ENCODE results near the gene ING2.

ING2 gene

GRCh38 chr4:183507925-183508696 is 3.3 kb downstream of the ING2 start:
- intact Hi-C loops (cut with micrococcal nuclease): loop anchor here (10.0 kb wide), 1 partner anchor 413 kb away; the partner anchor contains the start of gene WWC2
- peaks cover 8% of the 10 kb centered on the region for H3K4me1 Mint-ChIP-seq (ENCODE audit: low read depth)
- H3K4me3 Mint-ChIP-seq: peak overlapping the region; percentile 23
- no peaks in the 10 kb centered on the region for H3K27me3 Mint-ChIP-seq
- peaks cover 52% of the 10 kb centered on the region for H3K36me3 Mint-ChIP-seq (ENCODE audit: low read depth)
- H3K9me3 Mint-ChIP-seq: no peaks in the 10 kb centered on the region
- H3K27ac Mint-ChIP-seq: peak overlapping the region; percentile 53

DNA sequence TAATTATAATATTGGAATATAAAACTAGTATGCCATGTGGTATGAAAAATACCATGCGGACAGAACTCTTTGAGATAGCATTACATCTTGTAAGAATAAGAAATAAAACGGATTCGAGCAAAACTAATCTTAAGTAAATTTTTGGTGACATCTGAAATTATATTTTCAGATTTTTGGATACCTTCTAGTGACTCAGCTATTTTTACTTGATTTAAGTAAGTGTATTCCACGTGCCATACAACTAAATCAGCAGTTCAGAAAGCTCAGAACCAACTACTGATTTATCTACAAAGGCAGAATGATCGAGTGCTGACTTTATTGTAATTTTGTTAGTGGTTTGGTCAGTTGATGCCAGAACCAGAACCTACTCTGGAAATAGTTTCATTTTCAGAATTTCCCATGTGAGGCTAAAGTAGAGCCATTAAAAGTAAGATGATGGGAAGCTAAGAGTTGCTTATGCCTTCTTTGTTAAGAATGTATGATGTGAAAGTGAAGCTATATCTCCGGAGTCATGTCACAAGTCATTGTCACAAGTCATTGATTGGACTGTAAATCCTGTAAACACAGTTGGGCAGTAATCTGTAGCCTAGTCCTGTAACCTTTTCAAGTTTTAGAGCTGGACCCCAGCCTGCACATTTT is 4.0 kb downstream of the ING2 start:
- Mint-ChIP-seq H3K27me3 (no peaks in the 10 kb centered on the region), H3K27ac (no peak overlapping the region), H3K4me3 (no peak overlapping the region), H3K36me3 (ENCODE audit: low read depth) (peaks cover 54% of the 10 kb centered on the region), H3K9me3 (no peaks in the 10 kb centered on the region), H3K4me1 (ENCODE audit: low read depth) (peaks cover under 1% of the 10 kb centered on the region)
- intact Hi-C loops (cut with micrococcal nuclease): loop anchor here (10.0 kb wide), 1 partner anchor 414 kb away; the partner anchor contains the start of gene WWC2

DNA sequence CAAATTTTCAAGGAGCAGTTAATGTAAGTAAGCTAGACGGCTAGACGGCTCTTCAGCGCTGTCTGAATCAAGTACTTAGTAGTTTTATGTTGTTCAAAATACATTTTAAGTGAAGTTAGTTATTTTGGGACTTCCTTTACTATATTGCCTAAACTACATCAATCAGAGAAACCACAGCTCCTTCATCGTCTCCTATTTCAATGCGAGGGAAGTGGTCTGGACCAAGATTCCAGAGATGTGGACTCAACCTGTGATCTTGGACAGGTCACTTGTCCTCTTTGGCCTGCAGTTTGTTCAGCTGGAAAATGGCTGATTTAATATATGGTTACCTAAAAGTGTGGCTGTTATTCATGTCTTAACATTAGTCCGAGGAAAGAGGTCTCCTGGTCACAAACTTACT is 10.6 kb downstream of the ING2 start:
- intact Hi-C loops (cut with micrococcal nuclease): no loop called here
- Mint-ChIP-seq H3K36me3 (ENCODE audit: low read depth) (peaks cover 39% of the 10 kb centered on the region), H3K4me3 (no peak overlapping the region), H3K4me1 (ENCODE audit: low read depth) (peaks cover 7% of the 10 kb centered on the region), H3K9me3 (no peaks in the 10 kb centered on the region), H3K27me3 (no peaks in the 10 kb centered on the region), H3K27ac (no peak overlapping the region)

GRCh38 chr4:183517194-183517593 is 12.3 kb downstream of the ING2 start:
- no peak overlapping the region for H3K27ac Mint-ChIP-seq

DNA sequence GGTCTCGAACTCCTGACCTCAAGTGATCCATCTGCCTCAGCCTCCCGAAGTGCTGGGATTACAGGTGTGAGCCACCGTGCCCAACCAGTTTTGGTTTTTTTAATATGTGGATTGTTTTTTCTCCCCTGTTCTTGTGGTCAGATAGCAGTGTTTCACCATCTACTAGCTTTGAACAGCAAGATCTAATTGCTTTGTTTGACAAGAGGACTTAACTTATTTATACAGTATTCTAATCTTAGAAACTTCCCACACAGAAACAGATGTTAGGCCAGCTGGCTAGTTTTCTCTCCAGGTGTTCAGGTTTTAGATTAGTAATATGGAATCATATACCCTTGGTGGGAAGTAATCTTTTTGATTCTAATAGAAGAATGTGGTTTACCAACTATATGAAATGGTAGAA is 12.9 kb downstream of the ING2 start:
- Mint-ChIP-seq H3K4me1 (ENCODE audit: low read depth) (peaks cover 7% of the 10 kb centered on the region), H3K9me3 (no peaks in the 10 kb centered on the region), H3K27ac (no peak overlapping the region), H3K36me3 (ENCODE audit: low read depth) (peaks cover 16% of the 10 kb centered on the region), H3K4me3 (no peak overlapping the region), H3K27me3 (no peaks in the 10 kb centered on the region)
- intact Hi-C loops (cut with micrococcal nuclease): no loop called here

More at GRCh38 chr4:183517194-183517593, 12.3 kb downstream of the ING2 start:
- Mint-ChIP-seq H3K9me3 (no peaks in the 10 kb centered on the region), H3K36me3 (ENCODE audit: low read depth) (peaks cover 22% of the 10 kb centered on the region), H3K4me3 (no peak overlapping the region), H3K27me3 (no peaks in the 10 kb centered on the region), H3K4me1 (ENCODE audit: low read depth) (peaks cover 7% of the 10 kb centered on the region)
- intact Hi-C loops (cut with micrococcal nuclease): no loop called here

GRCh38 chr4:183522821-183523220 is 18.0 kb downstream of the ING2 start:
- H3K4me1 Mint-ChIP-seq (ENCODE audit: low read depth): no peaks in the 10 kb centered on the region
- no peak overlapping the region for H3K27ac Mint-ChIP-seq
- peaks cover 3% of the 10 kb centered on the region for H3K27me3 Mint-ChIP-seq
- H3K4me3 Mint-ChIP-seq: no peak overlapping the region
- H3K9me3 Mint-ChIP-seq: no peaks in the 10 kb centered on the region
- intact Hi-C loops (cut with micrococcal nuclease): no loop called here
- H3K36me3 Mint-ChIP-seq (ENCODE audit: low read depth): no peaks in the 10 kb centered on the region

DNA sequence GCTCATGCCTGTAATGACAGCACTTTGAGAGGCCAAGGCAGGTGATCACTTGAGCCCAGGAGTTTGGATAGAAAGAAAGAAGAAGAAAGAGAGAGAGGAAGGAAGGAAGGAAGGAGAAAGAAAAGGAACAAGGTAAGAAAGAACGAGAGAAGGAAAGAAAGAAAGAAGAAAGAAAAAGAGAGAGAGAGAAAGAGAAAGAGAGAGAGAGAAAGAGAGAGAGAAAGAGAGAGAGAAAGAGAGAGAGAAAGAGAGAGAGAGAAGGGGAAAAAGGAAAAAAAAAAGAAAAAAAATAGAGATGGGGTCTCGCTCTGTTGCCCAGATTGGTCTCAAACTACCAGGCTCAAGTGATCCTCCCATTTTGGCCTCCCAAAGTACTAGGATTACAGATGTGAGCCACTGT is 22.5 kb downstream of the ING2 start:
- Mint-ChIP-seq H3K9me3 (no peaks in the 10 kb centered on the region), H3K4me3 (no peak overlapping the region), H3K4me1 (ENCODE audit: low read depth) (no peaks in the 10 kb centered on the region), H3K36me3 (ENCODE audit: low read depth) (no peaks in the 10 kb centered on the region), H3K27me3 (peaks cover 4% of the 10 kb centered on the region), H3K27ac (no peak overlapping the region)
- intact Hi-C loops (cut with micrococcal nuclease): no loop called here

DNA sequence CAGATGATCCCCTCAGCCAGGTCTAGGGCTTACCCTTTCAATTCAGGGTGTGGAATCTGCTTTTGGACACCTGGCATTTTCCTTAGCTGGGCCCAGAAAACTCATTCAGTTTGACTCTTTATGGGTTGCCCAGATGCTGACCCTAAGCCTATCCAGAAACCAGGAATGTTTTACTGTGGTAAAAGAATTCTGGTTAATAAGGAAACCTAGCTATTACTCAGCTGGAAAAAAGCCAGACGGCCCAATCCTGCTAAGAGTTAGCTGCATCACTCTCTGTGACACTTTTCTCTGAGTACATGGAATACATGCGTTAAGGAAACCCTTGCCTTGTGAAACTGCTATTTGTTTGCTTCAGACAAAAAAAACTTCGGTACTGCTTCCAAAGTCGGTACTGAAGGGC is 28.0 kb downstream of the ING2 start:
- no peaks in the 10 kb centered on the region for H3K4me1 Mint-ChIP-seq (ENCODE audit: low read depth)
- no peak overlapping the region for H3K4me3 Mint-ChIP-seq
- H3K27me3 Mint-ChIP-seq: peaks cover 6% of the 10 kb centered on the region
- H3K36me3 Mint-ChIP-seq (ENCODE audit: low read depth): no peaks in the 10 kb centered on the region
- no peak overlapping the region for H3K27ac Mint-ChIP-seq
- intact Hi-C loops (cut with micrococcal nuclease): no loop called here
- no peaks in the 10 kb centered on the region for H3K9me3 Mint-ChIP-seq

GRCh38 chr4:183533698-183534097 is 28.8 kb downstream of the ING2 start:
- Mint-ChIP-seq H3K27ac (no peak overlapping the region), H3K9me3 (no peaks in the 10 kb centered on the region), H3K4me1 (ENCODE audit: low read depth) (no peaks in the 10 kb centered on the region), H3K4me3 (no peak overlapping the region), H3K36me3 (ENCODE audit: low read depth) (no peaks in the 10 kb centered on the region), H3K27me3 (peaks cover 6% of the 10 kb centered on the region)
- intact Hi-C loops (cut with micrococcal nuclease): no loop called here

DNA sequence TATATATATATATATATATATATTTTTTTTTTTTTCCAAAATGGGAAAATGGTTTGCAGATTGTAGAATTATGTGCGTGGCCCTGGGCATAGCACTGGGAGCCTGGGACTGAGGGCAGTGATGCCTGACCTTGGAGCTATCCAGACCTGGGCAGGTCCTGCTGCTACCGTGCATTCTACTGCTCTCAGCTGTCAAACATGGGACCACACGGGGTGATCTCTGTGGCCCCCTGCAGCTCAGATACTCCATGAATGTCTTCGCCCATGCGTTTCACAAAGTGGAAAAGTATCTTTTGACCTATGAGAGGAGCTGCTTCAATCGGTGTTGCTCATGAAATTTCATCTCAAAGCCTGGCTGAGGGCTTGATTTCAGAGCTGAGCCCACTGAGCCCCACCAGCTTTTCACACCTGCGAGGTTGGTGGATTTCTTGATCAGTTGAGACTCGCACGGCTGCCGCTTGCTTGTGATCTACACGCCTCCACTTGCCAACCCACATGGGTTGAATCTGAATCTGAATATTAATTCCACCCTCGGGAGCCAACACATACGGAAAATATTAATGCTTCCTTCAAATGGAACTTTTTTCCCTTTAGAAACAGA is 35.7 kb downstream of the ING2 start:
- H3K27ac Mint-ChIP-seq: no peak overlapping the region

DNA sequence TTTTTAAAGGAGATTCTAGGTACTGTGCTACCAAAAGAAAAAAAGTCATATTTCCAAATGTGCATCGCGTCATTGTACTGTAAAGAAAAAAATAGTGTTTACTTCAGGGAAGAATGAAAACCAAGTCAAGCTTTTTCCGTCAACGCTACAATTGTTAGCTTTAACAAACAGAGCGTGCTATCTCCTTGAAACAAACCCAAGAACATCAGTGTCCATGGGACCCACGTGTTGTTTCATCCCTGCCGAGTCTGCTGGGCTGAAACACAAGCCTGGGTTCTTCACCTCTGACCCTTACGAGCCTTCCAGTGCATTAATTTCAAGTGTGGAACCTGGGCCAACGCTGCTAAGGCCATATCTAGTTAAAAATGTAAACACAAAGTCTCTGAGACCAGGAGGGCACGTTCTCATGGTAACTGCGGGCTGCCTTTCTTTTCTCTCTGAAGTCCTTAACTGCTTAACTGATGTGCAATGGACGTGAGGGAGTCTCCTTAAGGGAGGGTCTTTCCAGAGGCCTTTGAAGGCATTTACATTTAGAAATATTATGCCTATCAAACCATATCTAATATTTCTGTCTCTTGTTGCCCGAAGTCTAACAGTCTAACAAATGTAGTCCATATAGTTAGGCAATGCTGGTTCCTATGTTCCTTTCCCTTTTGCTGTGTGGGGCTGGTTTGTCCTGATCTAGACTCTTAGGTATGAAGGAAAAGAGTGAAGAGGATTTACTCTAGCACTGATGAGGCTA is 36.3 kb downstream of the ING2 start:
- intact Hi-C loops (cut with micrococcal nuclease): no loop called here
- Mint-ChIP-seq H3K27ac (no peak overlapping the region), H3K4me3 (no peak overlapping the region), H3K36me3 (ENCODE audit: low read depth) (no peaks in the 10 kb centered on the region), H3K27me3 (peaks cover 5% of the 10 kb centered on the region), H3K4me1 (ENCODE audit: low read depth) (no peaks in the 10 kb centered on the region), H3K9me3 (peaks cover 15% of the 10 kb centered on the region)

More for the DNA sequence above, 35.7 kb downstream of the ING2 start:
- intact Hi-C loops (cut with micrococcal nuclease): no loop called here
- H3K27me3 Mint-ChIP-seq: peaks cover 5% of the 10 kb centered on the region
- peaks cover 15% of the 10 kb centered on the region for H3K9me3 Mint-ChIP-seq
- H3K4me1 Mint-ChIP-seq (ENCODE audit: low read depth): no peaks in the 10 kb centered on the region
- no peaks in the 10 kb centered on the region for H3K36me3 Mint-ChIP-seq (ENCODE audit: low read depth)
- H3K4me3 Mint-ChIP-seq: no peak overlapping the region

GRCh38 chr4:183541752-183542040 is 36.8 kb downstream of the ING2 start:
- no peak overlapping the region for H3K4me3 Mint-ChIP-seq
- no peak overlapping the region for H3K27ac Mint-ChIP-seq
- peaks cover 5% of the 10 kb centered on the region for H3K27me3 Mint-ChIP-seq
- no peaks in the 10 kb centered on the region for H3K4me1 Mint-ChIP-seq (ENCODE audit: low read depth)
- no peaks in the 10 kb centered on the region for H3K36me3 Mint-ChIP-seq (ENCODE audit: low read depth)
- intact Hi-C loops (cut with micrococcal nuclease): no loop called here
- peaks cover 15% of the 10 kb centered on the region for H3K9me3 Mint-ChIP-seq

GRCh38 chr4:183543435-183543834 is 38.6 kb downstream of the ING2 start:
- H3K4me1 Mint-ChIP-seq (ENCODE audit: low read depth): peaks cover 3% of the 10 kb centered on the region
- H3K27me3 Mint-ChIP-seq: peaks cover 5% of the 10 kb centered on the region
- H3K4me3 Mint-ChIP-seq: no peak overlapping the region
- intact Hi-C loops (cut with micrococcal nuclease): no loop called here
- H3K36me3 Mint-ChIP-seq (ENCODE audit: low read depth): no peaks in the 10 kb centered on the region
- H3K27ac Mint-ChIP-seq: no peak overlapping the region
- H3K9me3 Mint-ChIP-seq: peaks cover 15% of the 10 kb centered on the region

DNA sequence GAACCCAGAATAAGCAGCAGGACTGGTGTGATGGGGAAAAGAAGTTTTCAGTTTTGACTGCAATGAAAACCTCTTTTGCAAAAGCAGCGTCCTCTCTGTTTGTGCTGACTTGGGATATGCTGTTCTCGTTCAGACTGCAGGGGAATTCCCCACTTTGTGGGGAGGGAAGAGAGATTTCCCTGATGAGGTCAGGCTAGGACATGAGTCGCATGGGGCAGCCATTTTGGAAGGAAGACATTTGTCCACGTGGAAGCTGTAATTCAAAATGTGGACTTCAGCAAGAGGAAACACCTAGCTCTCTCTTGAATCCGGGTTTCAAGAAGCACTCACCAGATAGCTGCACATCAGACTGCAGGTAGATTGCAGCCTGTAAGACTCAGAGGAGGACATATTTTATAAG is 39.3 kb downstream of the ING2 start:
- peaks cover 5% of the 10 kb centered on the region for H3K4me1 Mint-ChIP-seq (ENCODE audit: low read depth)
- peaks cover 15% of the 10 kb centered on the region for H3K9me3 Mint-ChIP-seq
- H3K4me3 Mint-ChIP-seq: no peak overlapping the region
- peaks cover 5% of the 10 kb centered on the region for H3K27me3 Mint-ChIP-seq
- intact Hi-C loops (cut with micrococcal nuclease): no loop called here
- H3K36me3 Mint-ChIP-seq (ENCODE audit: low read depth): no peaks in the 10 kb centered on the region
- no peak overlapping the region for H3K27ac Mint-ChIP-seq
